ENCODE data around the gene SHE.

Gene SHE

GRCh38 chr1:154445040-154445472, 57.2 kb downstream of the SHE start:
- peak; percentile 77 for DNase-seq

- DNase-seq = no peak
Measured at GRCh38 chr1:154443274-154444013, 58.8 kb downstream of the SHE start.

GRCh38 chr1:154442006-154442740, 60.0 kb downstream of the SHE start:
- DNase-seq = peak; percentile 72

DNA sequence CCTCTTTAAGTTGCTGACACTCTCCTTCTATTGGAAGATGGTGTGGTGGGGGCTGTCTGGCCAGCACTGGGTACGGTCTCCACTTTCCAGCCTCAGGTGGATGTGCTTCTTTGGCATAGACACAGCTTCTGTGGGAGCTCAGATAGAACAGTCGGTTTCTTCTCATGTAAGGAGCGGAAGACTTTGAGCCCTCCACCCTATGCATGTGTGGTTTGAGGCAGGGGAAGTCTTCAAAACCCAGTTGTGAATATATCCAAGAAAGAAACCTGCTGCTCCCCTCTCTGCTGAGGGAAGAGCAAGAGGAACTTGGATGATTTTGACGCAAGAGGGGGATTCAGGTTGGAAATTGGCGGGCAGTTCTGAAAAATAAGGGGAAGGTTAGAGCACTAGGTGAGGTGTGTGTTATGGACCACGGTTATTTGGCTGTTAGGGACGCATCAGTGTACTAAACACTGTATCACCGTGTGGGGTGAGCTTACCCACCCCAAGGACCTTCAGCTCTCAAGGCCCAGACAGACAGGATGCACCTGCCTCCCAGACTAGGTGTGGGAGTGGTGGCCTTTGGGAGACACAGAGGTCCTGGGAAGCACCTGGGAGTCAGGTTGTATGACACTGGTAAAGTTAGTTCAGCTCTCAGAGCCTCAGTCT, 60.8 kb downstream of the SHE start:
- no peak for DNase-seq

DNA sequence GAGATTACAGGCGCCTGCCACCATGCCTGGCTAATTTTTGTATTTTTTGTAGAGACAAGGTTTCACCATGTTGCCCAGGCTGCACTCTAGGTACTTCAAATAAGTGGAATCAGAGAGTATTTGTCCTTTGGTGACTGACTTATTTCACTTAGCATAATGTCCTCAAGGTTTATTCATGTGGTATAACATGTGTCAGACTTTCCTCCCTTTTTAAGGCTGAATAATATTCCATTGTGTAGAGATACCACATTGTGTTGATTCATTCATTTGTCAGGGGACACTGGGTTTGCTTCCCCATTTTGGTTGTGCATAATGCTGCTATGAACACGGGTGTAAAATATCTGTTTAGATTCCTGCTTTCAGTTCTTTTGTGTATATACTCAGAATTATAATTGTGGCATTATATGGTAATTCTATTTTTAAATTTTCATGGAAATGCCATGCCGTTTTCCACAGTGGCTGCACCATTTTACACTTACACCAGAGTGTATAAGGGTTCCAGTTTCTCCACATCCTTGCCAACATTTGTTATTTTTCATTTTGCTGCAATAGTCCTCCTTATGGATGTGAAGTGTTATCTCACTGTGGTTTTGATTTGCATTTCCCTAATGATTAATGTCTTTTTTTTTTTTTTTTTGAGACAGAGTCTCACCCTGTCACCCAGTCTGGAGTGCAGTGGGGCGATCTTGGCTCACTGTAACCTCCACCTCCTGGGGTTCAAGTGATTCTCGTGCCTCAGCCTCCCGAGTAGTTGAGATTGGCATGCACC, 62.0 kb downstream of the SHE start:
- no peak for DNase-seq

DNA sequence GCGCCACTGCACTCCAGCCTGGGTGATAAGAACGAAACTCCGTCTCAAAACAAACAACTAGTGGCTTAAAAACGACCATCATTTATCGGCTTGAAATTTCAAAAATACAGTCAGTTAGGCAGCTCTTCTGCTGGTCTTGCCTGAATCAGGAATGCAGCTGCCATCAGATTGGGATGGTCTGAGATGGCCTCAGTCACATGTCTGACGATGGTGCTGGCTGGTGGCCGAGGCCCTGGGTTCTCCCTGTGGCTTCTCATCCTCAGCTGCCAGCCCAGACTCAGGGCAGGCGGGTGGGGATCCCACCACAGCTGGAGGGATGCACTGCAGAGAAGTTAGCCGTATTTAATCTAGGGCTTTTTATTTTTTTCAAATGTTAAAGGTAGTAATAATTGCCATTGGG, 65.8 kb downstream of the SHE start:
- DNase-seq = no peak

DNA sequence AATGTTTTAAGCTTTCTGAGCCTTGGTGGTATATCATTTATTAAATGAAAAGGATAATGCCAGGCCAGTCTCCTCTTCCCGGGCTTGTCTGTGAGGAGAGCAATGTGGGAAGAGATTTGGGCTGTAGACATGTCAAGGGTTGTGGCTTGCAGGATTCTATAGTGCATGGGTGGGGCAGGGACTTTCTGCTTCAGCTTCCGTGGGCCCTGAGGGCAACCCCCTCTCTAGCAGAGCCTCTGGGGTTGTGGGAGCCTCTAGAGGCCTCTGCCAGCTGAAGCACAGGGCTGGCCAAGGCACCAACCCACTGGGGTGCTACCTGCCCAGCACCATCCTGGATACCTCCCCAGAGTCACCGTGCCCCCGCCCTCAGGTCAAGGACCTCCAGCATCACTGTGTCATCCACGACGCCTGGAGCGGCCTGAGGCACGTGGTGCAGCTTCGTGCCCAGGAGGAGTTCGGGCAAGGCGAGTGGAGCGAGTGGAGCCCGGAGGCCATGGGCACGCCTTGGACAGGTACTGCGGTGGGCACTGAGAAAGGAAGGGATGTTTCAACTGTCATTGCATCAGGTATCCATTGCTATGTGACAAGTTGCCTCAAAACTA, 66.5 kb downstream of the SHE start:
- DNase-seq = no peak

DNA sequence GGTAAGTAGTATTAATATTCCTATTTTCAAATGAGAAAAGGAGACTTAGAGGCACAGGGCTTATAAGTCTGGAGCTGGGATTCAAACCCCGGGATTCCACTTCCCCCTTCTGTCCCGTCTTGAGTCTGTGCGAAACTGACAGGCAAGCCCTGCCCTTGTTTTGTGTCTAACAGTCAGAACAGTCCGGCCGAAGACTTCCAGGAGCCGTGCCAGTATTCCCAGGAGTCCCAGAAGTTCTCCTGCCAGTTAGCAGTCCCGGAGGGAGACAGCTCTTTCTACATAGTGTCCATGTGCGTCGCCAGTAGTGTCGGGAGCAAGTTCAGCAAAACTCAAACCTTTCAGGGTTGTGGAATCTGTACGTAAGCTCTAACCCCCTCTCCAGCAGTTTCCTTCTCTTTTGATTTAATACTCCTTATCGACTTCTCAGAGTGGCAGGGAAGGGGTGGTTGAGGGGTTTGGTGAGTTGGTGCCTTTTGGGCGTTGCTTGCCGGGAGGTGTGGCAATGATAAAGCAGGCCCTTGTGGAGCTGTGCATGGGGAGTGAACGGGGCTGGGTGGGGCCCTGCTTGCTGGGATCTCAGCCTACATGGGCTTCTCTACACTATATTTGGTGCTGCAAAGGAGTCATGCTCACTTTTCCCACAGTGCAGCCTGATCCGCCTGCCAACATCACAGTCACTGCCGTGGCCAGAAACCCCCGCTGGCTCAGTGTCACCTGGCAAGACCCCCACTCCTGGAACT, 67.7 kb downstream of the SHE start:
- DNase-seq = peak; percentile 84

DNA sequence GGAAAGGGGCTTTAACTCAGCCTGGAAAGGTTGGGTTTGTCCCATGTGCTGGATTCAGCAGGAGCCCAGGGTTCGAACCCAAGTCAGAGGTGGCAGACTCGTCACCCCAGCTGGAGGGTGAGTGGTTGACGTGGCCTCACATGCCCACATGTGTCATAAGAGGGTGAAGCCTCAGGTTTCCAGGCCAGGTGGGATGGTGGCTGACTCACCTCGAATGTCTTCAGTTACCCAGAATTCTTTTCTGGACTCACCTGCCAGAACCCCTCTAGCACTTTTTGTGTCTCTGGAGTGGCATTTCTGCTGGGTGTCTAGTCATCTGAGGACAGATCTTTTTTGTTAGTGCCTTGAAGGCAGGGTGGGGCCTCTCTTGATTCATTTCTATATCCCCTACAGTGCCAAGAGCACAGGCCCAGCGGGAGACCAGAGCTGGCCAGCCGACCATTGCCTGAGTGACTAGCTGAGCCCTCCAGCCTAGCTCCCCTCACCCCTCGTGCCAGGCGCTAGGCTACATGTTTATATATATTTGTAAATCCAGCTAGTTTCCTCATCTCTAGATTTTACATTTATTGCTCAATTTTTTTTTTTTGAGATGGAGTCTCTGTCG, 68.9 kb downstream of the SHE start:
- peak; percentile 27 for DNase-seq

DNA sequence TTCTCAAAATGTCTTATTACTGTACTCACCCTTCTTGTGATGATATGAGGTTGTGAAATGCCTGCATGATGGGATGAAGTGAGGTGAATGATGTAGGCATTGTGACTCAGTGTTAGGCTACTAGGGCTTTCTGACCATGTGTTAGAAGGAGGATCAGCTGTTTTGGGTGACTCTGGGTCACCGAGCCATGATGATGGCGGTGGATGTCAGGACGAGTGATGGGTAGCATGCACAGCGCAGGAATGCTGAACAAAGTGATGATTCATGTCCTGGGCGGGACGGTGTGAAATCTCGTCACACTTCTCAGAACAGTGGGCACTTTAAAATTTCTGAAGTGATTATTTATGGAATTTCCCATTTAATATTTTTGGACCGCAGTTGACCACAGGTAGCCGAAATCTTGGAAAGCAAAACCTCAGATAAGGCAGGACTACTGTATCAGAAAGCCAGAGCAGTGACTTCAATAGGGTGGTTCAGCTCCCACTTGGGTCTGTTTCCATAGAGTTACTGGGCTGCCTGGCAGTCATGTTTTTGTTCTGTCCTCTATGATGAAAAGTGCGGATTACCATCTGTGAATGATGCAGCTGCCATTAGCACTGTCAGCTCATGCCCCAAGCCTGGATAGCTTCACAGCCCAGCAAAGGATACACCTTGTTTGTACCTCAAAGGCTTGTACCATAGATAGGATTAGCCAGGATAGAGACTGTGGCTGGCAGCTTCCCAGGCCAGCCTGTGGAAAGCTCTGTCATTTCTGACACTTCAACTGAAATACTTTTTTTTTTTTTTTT, 70.4 kb downstream of the SHE start:
- DNase-seq = peak; percentile 96

- DNase-seq = peak; percentile 26
Measured at GRCh38 chr1:154430903-154431302, 71.3 kb downstream of the SHE start.

DNA sequence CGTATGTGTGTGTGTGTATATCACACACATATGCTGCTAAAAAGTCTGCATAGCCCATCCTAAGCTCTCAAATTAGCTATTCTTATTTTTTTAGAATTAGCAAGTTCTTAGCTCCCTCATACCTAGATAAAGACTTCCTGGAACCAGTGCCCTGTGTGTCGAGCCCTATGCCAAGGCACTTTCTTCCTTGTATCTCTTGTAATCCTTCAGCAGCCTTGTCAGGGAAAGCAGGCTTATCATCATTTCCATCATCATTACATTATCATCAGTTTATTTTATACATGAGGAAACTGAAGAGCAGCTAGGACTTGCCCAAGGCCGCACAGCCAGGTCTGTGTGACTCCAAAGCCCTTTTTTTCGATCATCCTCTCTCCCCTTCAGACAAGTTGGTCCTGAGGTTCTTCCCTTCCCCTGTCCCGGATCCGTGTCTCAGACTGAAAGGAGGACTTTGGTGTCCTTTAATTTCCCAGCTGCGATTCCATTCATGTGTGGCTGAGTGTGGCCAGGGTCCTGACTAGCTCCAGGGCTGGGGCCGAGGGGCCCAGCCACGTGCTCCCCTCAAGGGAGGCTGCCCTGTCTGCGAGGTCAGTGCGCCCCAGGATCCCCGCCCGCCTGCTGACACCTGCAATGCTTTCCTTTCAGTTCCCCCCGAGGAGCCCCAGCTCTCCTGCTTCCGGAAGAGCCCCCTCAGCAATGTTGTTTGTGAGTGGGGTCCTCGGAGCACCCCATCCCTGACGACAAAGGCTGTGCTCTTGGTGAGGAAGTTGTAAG, 72.2 kb downstream of the SHE start:
- no peak for DNase-seq

Data from fibroblast of skin of back (primary cell).